Activated CD4-positive, alpha-beta T cell treated with anti-CD3 and anti-CD28 coated beads, Interleukin-2, amount 10 ng/mL, durations not matched to agents 7 days and 5 days (primary cell): ENCODE results near the gene KAT8. TPM values are rescaled to one million over a fixed set of nuclear protein-coding genes. Genes with fewer than 3 reads are reported as not detected.
"Not testable (repeated sequence)": the region's sequence is repeated elsewhere in the genome, so short reads cannot be mapped to it uniquely, and the experiment has no call there.

Experiments used
- CTCF ChIA-PET: fragments of 350-600 bp; sonication (Branson Sonifier 250); formaldehyde crosslinking; loops from one replicate; lab custom pipeline; 2021; ENCODE audit warnings: antibody characterized with exemption; lab: Charles Lee
- POLR2A ChIA-PET: fragments of 350-600 bp; sonication (Branson Sonifier 250); formaldehyde crosslinking; loops from one replicate; lab custom pipeline; 2021; ENCODE audit warnings: antibody characterized with exemption; lab: Charles Lee
- DNase-seq: peaks from one replicate; pipeline ENCODE4 v3.0.0-alpha.2; 2020
- H3K27ac Mint-ChIP-seq: one replicate; pipeline ENCODE4 v1.8.0; 2021; ENCODE audit warnings: mild to moderate bottlenecking, moderate library complexity, mixed read lengths
- H3K27me3 Mint-ChIP-seq: one replicate; pipeline ENCODE4 v1.8.0; 2021; ENCODE audit warnings: mixed read lengths
- H3K36me3 Mint-ChIP-seq: one replicate; pipeline ENCODE4 v1.8.0; 2021; ENCODE audit warnings: low read depth, mixed read lengths
- H3K4me1 Mint-ChIP-seq: one replicate; pipeline ENCODE4 v1.8.0; 2021; ENCODE audit warnings: mixed read lengths
- H3K4me3 Mint-ChIP-seq: one replicate; pipeline ENCODE4 v1.8.0; 2021; ENCODE audit warnings: mild to moderate bottlenecking, moderate library complexity, mixed read lengths
- H3K9me3 Mint-ChIP-seq: one replicate; pipeline ENCODE4 v1.8.0; 2021; ENCODE audit warnings: mixed read lengths
- total RNA-seq, 2 experiments: library from RNA; stranded (reverse); gene quantifications; one replicate each; pipeline ENCODE4 v1.2.3, GENCODE V29; 2021

The KAT8 gene
- total RNA-seq, 2 experiments from 2014 or later, result 63.4 to 67.7 TPM

DNA sequence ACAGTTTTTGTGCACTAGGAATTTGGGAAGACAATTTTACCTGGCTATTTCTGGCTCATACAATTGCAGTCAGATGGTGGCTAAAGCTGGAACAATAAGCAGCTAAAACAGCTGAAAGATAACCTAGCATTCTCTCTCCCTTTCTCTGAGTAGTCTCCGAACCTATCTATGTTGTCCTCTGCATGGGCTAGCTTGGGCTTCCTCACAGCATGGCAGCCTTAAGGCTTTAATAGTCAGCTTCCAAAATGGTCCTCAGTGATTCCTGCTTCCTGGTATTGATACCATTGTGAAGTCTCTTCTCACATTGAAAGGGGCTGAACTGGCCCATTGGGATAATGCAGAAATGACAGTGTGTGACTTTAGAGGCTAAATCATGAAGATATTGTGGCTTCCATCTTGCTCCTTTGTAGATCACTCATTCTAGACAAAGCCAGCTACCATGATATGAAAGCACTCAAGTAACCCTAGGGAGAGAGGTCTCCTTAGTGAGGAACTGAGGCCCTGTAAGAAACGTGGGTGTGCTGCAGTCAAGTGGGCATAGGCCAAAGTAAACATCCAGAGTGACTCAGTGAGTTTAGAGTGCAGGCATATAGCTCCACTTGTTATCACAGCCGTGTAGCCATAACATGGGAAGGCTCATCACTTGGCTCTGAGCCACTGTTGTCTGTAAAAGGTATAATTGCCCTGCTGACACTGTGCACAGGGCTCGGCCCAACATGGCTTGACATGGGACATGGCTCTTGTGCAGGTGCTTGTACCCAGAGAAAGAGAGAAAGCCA, 17.4 kb upstream of the KAT8 start:
- Mint-ChIP-seq H3K9me3 (no peaks in the 10 kb centered on the region), H3K36me3 (no peaks in the 10 kb centered on the region), H3K27me3 (no peaks in the 10 kb centered on the region), H3K4me1 (peaks cover 10% of the 10 kb centered on the region), H3K27ac (no peak overlapping the region), H3K4me3 (no peak overlapping the region)
- POLR2A ChIA-PET, result interaction anchor here (0.5 kb wide), 1 partner anchor 244 kb away, joined by 3 read pairs; no protein-coding TSS in a partner anchor
- CTCF ChIA-PET, result interaction anchor here (0.6 to 2.2 kb wide), 7 partner anchors 12 to 44 kb away, joined by 3 to 10 read pairs (median 4); partner anchors contain the start of gene KAT8
- no peak for DNase-seq

- ChIA-PET POLR2A (interaction anchor here (0.5 kb wide), 1 partner anchor 243 kb away, joined by 3 read pairs; no protein-coding TSS in a partner anchor), CTCF (interaction anchor here (0.6 to 2.2 kb wide), 8 partner anchors 11 to 157 kb away, joined by 3 to 10 read pairs (median 4); no protein-coding TSS in a partner anchor)
- H3K4me1 Mint-ChIP-seq, H3K4me3 Mint-ChIP-seq, H3K27me3 Mint-ChIP-seq, H3K9me3 Mint-ChIP-seq, H3K36me3 Mint-ChIP-seq, H3K27ac Mint-ChIP-seq, DNase-seq: not testable (repeated sequence)
Observed at GRCh38 chr16:31100876-31101641, 16.4 kb upstream of the KAT8 start.

DNA sequence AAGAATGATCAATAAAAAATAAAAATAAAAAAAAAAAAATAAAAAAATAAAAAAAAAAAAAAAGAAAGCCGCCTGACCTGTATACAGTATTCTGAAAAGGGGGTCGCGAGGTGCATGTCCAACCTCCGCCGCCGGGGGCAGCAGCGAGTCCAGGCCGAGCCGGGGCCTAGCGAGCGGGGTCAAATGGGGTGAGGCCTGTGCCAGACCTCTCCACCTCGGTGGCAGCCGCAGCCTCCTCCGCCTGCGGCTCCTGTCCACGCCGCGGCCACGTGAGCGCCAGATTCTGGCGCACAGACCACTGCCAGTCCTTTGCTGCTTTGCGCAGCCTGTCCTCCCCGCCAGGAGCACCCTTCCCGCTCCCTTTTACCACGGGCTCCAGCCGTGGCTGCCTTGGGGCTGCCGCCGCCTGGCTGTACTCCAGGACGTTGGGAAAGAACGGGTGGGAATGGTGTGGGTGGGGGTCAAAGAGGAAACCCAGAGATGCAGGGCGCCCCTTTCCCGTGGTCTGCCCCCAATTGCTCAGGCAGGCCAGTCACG, 11.7 kb upstream of the KAT8 start:
- no peaks in the 10 kb centered on the region for H3K9me3 Mint-ChIP-seq
- peaks cover 13% of the 10 kb centered on the region for H3K36me3 Mint-ChIP-seq
- no peaks in the 10 kb centered on the region for H3K27me3 Mint-ChIP-seq
- peak overlapping the region; percentile 46 for H3K27ac Mint-ChIP-seq
- ChIA-PET POLR2A (no interaction called here), CTCF (no interaction called here)
- peak; percentile 76 for DNase-seq
- no peak overlapping the region for H3K4me3 Mint-ChIP-seq
- peaks cover 26% of the 10 kb centered on the region for H3K4me1 Mint-ChIP-seq

GRCh38 chr16:31106509-31107464, 10.7 kb upstream of the KAT8 start:
- H3K27ac Mint-ChIP-seq, result peak overlapping the region; percentile 85
- H3K36me3 Mint-ChIP-seq, result peaks cover 18% of the 10 kb centered on the region
- CTCF ChIA-PET, result interaction anchor here (0.6 to 1.5 kb wide), 3 partner anchors 14 to 315 kb away, joined by 3 to 5 read pairs (median 3); partner anchors contain the start of gene ZNF668

DNA sequence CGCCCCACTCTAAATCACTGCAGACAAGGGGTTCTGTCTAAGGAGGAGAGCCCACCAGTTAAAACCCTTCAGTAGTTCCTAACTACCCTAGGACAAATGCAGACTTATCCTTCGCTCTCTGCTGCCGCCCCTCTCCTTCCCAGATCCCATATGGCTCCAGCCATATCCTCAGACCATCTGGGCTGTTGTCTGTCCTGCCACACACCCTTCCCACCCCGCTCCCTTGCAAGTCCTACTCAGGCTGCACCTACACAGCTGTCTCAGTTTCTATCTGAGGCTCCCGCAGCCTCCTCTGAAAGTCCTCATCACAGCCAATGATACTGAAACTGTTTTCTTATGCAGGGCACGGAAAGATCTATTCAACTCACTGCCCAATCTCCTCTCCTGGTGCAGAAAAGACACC, 10.0 kb upstream of the KAT8 start:
- peaks cover 19% of the 10 kb centered on the region for H3K36me3 Mint-ChIP-seq
- peak overlapping the region; percentile 77 for H3K4me3 Mint-ChIP-seq
- ChIA-PET POLR2A (interaction anchor here (1.5 kb wide), 1 partner anchor 10 kb away, joined by 3 read pairs; the partner anchor contains the start of gene KAT8), CTCF (interaction anchor here (0.6 to 1.5 kb wide), 5 partner anchors 9 to 314 kb away, joined by 3 to 5 read pairs (median 3); partner anchors contain the start of gene ZNF668)
- DNase-seq, result no peak
- H3K27me3 Mint-ChIP-seq, result no peaks in the 10 kb centered on the region
- peak overlapping the region; percentile 85 for H3K27ac Mint-ChIP-seq
- H3K9me3 Mint-ChIP-seq, result no peaks in the 10 kb centered on the region
- H3K4me1 Mint-ChIP-seq, result peaks cover 29% of the 10 kb centered on the region

More at GRCh38 chr16:31106509-31107464, 10.7 kb upstream of the KAT8 start:
- DNase-seq, result no peak
- H3K27me3 Mint-ChIP-seq, result no peaks in the 10 kb centered on the region
- no peaks in the 10 kb centered on the region for H3K9me3 Mint-ChIP-seq
- peak overlapping the region; percentile 77 for H3K4me3 Mint-ChIP-seq
- POLR2A ChIA-PET, result interaction anchor here (1.5 kb wide), 1 partner anchor 11 kb away, joined by 3 read pairs; the partner anchor contains the start of gene KAT8
- peaks cover 29% of the 10 kb centered on the region for H3K4me1 Mint-ChIP-seq

DNA sequence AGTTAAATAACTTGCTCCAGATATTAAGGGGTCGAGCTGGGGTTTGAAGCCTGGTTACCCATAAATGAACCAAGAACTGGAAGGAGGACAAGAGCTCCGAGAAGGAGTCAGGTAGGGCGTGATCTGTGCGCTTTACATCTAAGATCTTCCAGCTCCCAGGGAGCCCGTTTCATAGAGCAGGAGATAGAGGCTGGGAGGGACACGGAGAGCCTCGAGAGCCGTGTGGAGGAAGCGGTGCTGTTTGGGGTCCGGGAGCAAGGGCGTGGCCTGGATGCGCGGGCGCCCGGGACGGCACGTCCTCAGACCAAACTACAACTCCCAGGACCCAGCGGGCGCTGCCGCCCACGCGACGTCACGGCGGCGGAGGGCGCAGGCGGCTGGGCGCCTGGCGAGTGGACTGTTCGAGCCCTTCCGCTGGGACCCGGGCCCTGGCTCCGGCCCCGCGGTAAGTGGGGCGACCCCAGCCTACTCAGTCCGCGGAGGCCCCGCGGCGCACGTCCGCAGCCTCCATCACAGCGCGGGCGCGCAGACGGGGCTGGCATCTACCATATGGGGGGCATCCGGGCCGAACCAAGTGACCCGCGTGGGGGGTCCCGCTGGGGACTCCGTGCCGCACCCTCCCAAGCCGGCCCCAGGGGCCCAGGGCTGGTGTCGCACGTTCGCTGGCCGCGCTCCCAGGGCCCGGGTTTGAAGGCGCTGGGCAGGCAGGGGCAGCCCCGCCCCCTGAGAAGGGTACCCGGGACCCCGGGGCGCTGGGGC, 9.2 kb upstream of the KAT8 start, which contains the start of gene BCKDK:
Gene BCKDK, plus strand, starts transcription at position 352 of the 759 bp plus-strand sequence. CDS start 838 bp downstream, outside the sequence.
- Mint-ChIP-seq H3K27ac (peak within 1 kb of the TSS; percentile 85), H3K27me3 (no peaks in the 10 kb centered on the region), H3K4me1 (peaks cover 29% of the 10 kb centered on the region), H3K4me3 (peak within 1 kb of the TSS; percentile 77), H3K9me3 (no peaks in the 10 kb centered on the region), H3K36me3 (peaks cover 19% of the 10 kb centered on the region)
- DNase-seq, result peak; percentile 70
- ChIA-PET CTCF (interaction anchor here (0.9 to 1.5 kb wide), 4 partner anchors 10 to 35 kb away, joined by 3 read pairs; partner anchors contain the start of gene ZNF668), POLR2A (interaction anchor here (1.5 kb wide), 1 partner anchor 9 kb away, joined by 3 read pairs; the partner anchor contains the start of gene KAT8)

GRCh38 chr16:31108794-31109558, 8.5 kb upstream of the KAT8 start:
- CTCF ChIA-PET, result no interaction called here
- H3K36me3 Mint-ChIP-seq, result peaks cover 19% of the 10 kb centered on the region

GRCh38 chr16:31109622-31110021, 7.8 kb upstream of the KAT8 start:
- ChIA-PET POLR2A (no interaction called here), CTCF (interaction anchor here (1.3 to 2.4 kb wide), 2 partner anchors 17 to 33 kb away, joined by 4 to 7 read pairs; no protein-coding TSS in a partner anchor)
- Mint-ChIP-seq H3K9me3 (no peaks in the 10 kb centered on the region), H3K27me3 (no peaks in the 10 kb centered on the region), H3K27ac (peak overlapping the region; percentile 78), H3K36me3 (peaks cover 19% of the 10 kb centered on the region), H3K4me1 (peaks cover 39% of the 10 kb centered on the region), H3K4me3 (peak overlapping the region; percentile 75)
- no peak for DNase-seq

More at GRCh38 chr16:31108794-31109558, 8.5 kb upstream of the KAT8 start:
- Mint-ChIP-seq H3K4me3 (peak overlapping the region; percentile 75), H3K27me3 (no peaks in the 10 kb centered on the region), H3K27ac (peak overlapping the region; percentile 78), H3K9me3 (no peaks in the 10 kb centered on the region), H3K4me1 (peaks cover 33% of the 10 kb centered on the region)
- POLR2A ChIA-PET, result no interaction called here
- no peak for DNase-seq

- no peaks in the 10 kb centered on the region for H3K9me3 Mint-ChIP-seq
- peaks cover 19% of the 10 kb centered on the region for H3K36me3 Mint-ChIP-seq
- POLR2A ChIA-PET, result no interaction called here
- H3K27me3 Mint-ChIP-seq, result no peaks in the 10 kb centered on the region
- H3K4me1 Mint-ChIP-seq, result peaks cover 41% of the 10 kb centered on the region
- CTCF ChIA-PET, result interaction anchor here (1.3 to 2.4 kb wide), 3 partner anchors 18 to 32 kb away, joined by 4 to 10 read pairs (median 7); no protein-coding TSS in a partner anchor
- DNase-seq, result no peak
- no peak overlapping the region for H3K27ac Mint-ChIP-seq
- peak overlapping the region; percentile 75 for H3K4me3 Mint-ChIP-seq
Observed at GRCh38 chr16:31110106-31111034, 7.1 kb upstream of the KAT8 start.
